Measurements from ENCODE around the gene MS4A12.

GRCh38 chr11:60485987-60486386 is 6.6 kb upstream of the MS4A12 start:
- TF ChIP-seq TCF7L2 (IDR thresholded peaks at IDR 0.05; ENCODE audit: low read depth, low read length), result no peak
- no peak for TF ChIP-seq SIN3A (IDR thresholded peaks at IDR 0.05; ENCODE audit: borderline replicate concordance, insufficient read depth, low read depth, low read length)

Data from Panc1 (cell line).